Breast epithelium (tissue), 4 donors: Measurements from ENCODE around the gene COL5A1. TPM values are rescaled to one million over a fixed set of nuclear protein-coding genes. Genes with fewer than 3 reads are reported as not detected.
"Not testable (repeated sequence)": the region's sequence is repeated elsewhere in the genome, so short reads cannot be mapped to it uniquely, and the experiment has no call there.

Source experiments
- DNase-seq, 2 donors: peaks; one replicate each; pipeline ENCODE4 v3.0.0-alpha.2; 2019; ENCODE audit warnings: low spot score in 2 of 2
- H3K27ac ChIP-seq, 2 donors: fragments of 200-600 bp; sonication (generic) in 1 of 2; one replicate each; pipeline ENCODE4 v1.5.1; 2016 to 2019; ENCODE audit warnings: mild to moderate bottlenecking in 1 of 2
- H3K27me3 ChIP-seq, 2 donors: fragments of 200-600 bp; sonication (generic) in 1 of 2; one replicate each; pipeline versions ENCODE4 v1.5.1 to v1.6.0; 2017 to 2019; ENCODE audit warnings: control low read depth in 1 of 2, mild to moderate bottlenecking in 1 of 2
- H3K36me3 ChIP-seq: fragments of 200-600 bp; one replicate; pipeline ENCODE4 v1.5.1; 2019
- H3K4me1 ChIP-seq, 2 donors: fragments of 200-600 bp; sonication (generic); one replicate each; pipeline ENCODE4 v1.5.1; 2016 to 2019; ENCODE audit warnings: control low read depth in 1 of 2
- H3K4me3 ChIP-seq, 3 donors: fragments of 200-600 bp; sonication (generic); 1 replicate in 2 of 3; 2 replicates in 1 of 3; pipeline ENCODE4 v1.5.1; 2016 to 2019; ENCODE audit warnings: mild to moderate bottlenecking in 3 of 3, moderate library complexity in 2 of 3
- H3K9me3 ChIP-seq, 2 donors: fragments of 200-600 bp; sonication (generic) in 1 of 2; one replicate each; pipeline ENCODE4 v1.5.1; 2016 to 2019; ENCODE audit warnings: control low read depth in 1 of 2
- POLR2A ChIP-seq: fragments of 450-650 bp; IDR thresholded peaks from one replicate; pipeline ENCODE4 v1.6.1; 2016; ENCODE audit warnings: antibody characterized with exemption, mild to moderate bottlenecking, moderate library complexity
- POLR2AphosphoS5 ChIP-seq, 3 donors: sonication (generic); formaldehyde crosslinking; IDR thresholded peaks; one replicate each; pipeline ENCODE4 v1.6.1; 2017; ENCODE audit warnings: antibody characterized with exemption in 3 of 3
- intact Hi-C: fragments of 100-400 bp; cut with DNase I; formaldehyde crosslinking; loops from one replicate; pipeline ENCODE4 v1.15.1; 2023; ENCODE audit warnings: low total_unique reads
- total RNA-seq, 3 donors: library from RNA; depleted of rRNA; stranded (reverse); fragments of >200 nt; gene quantifications; one replicate each; pipeline ENCODE4 v1.1.0, GENCODE V29; 2016
- TF ChIP-seq, protein P1 (sequence below), 3 donors: fragments of 450-650 bp; IDR thresholded peaks; one replicate each; pipeline ENCODE4 v1.5.1; 2016 to 2017; ENCODE audit warnings: antibody characterized with exemption in 3 of 3, mild to moderate bottlenecking in 3 of 3, moderate library complexity in 3 of 3

COL5A1 gene
- total RNA-seq, 3 donors from 2014 or later = 12.1 to 17.0 (median 15.4) TPM

DNA sequence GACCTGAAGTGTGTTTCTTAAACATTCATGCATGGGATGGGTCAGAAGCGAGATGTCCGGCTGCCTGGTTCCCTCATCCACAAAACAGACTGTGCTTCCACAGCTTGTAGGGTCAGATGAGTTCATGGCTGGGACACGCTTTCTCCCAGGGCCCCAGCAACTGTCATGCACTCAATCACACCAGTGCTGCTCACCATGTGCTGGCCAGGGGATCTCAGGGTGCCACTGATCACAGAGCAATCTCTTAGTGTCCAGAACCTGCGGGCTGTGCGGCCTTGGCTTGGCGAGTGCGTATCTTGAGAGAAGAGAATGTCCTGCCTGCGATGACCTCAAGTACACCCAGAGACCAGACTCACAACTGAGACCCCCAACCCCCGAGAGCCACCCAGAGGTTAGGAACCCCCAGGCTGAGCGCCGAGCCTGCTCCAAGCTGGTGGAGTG is 213.0 kb downstream of the COL5A1 start:
- no peak for DNase-seq
- peaks cover 0 to 3% of the 10 kb centered on the region in 2 donors for H3K27me3 ChIP-seq
- H3K27ac ChIP-seq = no peak overlapping the region
- no peaks in the 10 kb centered on the region for H3K9me3 ChIP-seq
- H3K36me3 ChIP-seq = no peaks in the 10 kb centered on the region
- no peaks in the 10 kb centered on the region for H3K4me1 ChIP-seq
- intact Hi-C loops = no loop called here
- no peak overlapping the region for H3K4me3 ChIP-seq
- no peak for TF ChIP-seq POLR2AphosphoS5 (IDR thresholded peaks at IDR 0.05)
- TF ChIP-seq, protein P1, sequence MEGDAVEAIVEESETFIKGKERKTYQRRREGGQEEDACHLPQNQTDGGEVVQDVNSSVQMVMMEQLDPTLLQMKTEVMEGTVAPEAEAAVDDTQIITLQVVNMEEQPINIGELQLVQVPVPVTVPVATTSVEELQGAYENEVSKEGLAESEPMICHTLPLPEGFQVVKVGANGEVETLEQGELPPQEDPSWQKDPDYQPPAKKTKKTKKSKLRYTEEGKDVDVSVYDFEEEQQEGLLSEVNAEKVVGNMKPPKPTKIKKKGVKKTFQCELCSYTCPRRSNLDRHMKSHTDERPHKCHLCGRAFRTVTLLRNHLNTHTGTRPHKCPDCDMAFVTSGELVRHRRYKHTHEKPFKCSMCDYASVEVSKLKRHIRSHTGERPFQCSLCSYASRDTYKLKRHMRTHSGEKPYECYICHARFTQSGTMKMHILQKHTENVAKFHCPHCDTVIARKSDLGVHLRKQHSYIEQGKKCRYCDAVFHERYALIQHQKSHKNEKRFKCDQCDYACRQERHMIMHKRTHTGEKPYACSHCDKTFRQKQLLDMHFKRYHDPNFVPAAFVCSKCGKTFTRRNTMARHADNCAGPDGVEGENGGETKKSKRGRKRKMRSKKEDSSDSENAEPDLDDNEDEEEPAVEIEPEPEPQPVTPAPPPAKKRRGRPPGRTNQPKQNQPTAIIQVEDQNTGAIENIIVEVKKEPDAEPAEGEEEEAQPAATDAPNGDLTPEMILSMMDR (IDR thresholded peaks at IDR 0.05) = no peak
- TF ChIP-seq POLR2A = no peak

DNA sequence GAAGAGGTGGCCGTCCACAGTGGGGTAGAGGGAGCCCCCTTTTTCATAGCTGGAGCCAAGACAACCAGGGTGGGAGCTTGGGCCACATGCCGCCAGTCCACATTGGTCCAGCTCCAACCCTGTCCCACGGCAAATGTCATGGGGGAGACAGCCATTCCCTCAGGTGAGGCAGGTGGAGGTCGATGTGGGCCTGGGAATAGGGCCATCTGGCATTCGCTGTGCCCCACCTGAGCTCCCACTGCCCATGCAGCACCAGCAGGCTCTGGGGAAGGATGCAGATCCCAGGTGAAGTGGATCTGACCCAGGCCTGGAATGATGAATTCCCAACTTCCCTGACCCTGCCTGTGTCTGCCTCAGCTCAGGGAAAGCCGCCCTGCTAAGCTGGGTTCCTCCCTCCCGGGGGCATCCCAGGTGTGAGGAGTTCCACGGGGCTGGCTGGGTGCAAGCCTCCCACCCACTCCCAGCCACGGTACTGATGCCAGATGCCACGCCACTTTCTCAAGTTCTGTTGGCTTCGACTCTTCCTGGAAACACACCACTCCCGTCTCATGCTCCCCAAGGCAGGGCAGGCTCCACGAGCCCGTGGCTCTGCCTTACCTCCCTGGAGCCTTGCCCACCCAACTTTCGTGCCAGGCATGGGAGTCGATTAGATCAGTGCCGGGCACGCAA is 213.8 kb downstream of the COL5A1 start:
- H3K36me3 ChIP-seq = no peaks in the 10 kb centered on the region
- H3K27me3 ChIP-seq = peaks cover 0 to 3% of the 10 kb centered on the region in 2 donors
- H3K9me3 ChIP-seq = no peaks in the 10 kb centered on the region
- no peak overlapping the region for H3K4me3 ChIP-seq
- H3K4me1 ChIP-seq = no peaks in the 10 kb centered on the region
- TF ChIP-seq, protein P1 (IDR thresholded peaks at IDR 0.05) = no peak
- no peak for TF ChIP-seq POLR2AphosphoS5 (IDR thresholded peaks at IDR 0.05)
- TF ChIP-seq POLR2A = no peak
- DNase-seq = no peak
- intact Hi-C loops = no loop called here
- H3K27ac ChIP-seq = no peak overlapping the region

DNA sequence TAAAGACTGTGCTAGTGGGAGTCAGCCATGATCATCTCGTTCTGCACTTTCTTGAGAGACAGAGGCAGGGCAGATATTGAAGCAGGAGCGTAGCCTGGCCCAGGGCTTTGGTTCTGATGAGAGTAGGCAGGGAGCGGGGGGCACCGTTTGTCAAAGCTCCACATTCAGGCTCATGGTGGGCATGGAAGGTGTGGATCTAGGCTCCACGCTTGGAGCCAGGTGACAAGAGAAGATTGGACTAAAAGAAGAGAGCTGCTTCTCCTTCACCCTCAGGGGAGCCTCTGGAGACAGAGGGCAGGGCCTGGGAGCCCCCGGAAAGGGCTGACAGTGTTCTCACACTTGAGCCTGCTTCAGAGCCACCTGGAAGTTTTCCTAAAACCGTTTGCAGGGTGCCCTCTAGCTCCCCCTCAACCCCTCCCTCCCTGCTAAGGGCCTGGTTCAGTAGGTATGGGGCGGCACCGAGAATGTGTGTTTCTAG is 214.3 kb downstream of the COL5A1 start:
- Histone ChIP-seq H3K4me1 (no peaks in the 10 kb centered on the region), H3K36me3 (no peaks in the 10 kb centered on the region), H3K27ac (no peak overlapping the region), H3K9me3 (no peaks in the 10 kb centered on the region), H3K4me3 (no peak overlapping the region), H3K27me3 (peaks cover 0 to 3% of the 10 kb centered on the region in 2 donors)
- TF ChIP-seq, protein P1 (IDR thresholded peaks at IDR 0.05) = no peak
- no peak for DNase-seq
- intact Hi-C loops = no loop called here

DNA sequence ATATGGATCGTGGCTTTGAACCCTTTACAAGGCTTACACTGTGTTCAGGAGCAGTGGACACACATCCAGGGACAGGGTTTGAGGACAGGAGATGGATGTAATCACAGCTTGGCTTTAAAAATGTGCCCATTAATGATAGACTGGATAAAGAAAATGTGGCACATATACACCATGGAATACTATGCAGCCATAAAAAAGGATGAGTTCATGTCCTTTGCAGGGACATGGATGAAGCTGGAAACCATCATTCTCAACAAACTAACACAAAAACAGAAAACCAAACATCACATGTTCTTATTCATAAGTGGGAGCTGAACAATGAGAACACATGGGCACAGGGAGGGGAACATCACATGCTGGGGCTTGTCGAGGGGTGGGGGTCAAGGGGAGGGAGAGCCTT is 215.8 kb downstream of the COL5A1 start:
- H3K36me3 ChIP-seq, H3K4me1 ChIP-seq, intact Hi-C loops, H3K4me3 ChIP-seq, DNase-seq, H3K9me3 ChIP-seq, H3K27me3 ChIP-seq, H3K27ac ChIP-seq: not testable (repeated sequence)

DNA sequence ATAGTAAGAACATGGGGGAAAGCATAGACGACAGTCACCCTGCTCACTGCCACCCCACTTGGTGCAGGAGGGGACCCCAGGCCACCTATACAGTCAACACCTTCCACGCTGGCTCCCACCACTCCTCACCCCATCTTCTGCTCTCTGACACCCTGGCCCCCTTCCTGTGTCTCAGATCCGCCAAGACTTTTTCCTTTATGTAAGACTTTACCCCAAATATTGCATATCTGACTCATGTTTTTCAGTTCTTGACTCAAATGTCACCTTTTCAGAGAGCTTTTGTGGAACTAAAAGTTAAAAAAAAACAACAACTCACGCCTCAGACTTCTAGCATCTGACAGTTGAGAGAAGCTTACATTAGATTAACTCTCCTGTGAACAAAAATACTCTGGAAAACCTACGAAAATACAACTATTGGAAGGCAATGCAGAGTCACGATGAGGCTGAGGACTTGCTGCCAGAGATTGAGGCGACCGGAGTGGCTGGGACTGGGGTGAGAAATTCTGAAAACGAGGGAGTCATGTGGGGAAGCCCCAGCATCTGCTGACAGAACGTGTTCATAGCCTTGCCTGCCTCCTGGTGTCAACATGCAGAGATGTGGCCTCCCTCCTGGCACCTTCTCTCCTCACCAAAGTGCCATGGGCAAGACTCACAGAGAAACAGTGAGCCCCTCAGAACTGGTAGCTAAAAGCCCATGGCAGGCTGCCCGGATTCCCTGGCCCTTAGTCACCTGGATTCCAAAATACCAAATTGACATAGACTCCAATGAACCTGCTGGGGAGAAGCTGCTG is 216.6 kb downstream of the COL5A1 start:
- Histone ChIP-seq H3K4me1 (no peaks in the 10 kb centered on the region), H3K27me3 (peaks cover 0 to 3% of the 10 kb centered on the region in 2 donors), H3K9me3 (no peaks in the 10 kb centered on the region), H3K36me3 (no peaks in the 10 kb centered on the region), H3K4me3 (no peak overlapping the region), H3K27ac (no peak overlapping the region)
- intact Hi-C loops = no loop called here
- peak; percentile 69 to 71 for DNase-seq
- TF ChIP-seq, protein P1 (IDR thresholded peaks at IDR 0.05) = no peak
- TF ChIP-seq POLR2A (no peak), POLR2AphosphoS5 (IDR thresholded peaks at IDR 0.05) (no peak)
